Cardiac muscle cell (in vitro differentiated cells and primary cell): ENCODE measurements around the gene PHF2. TPM values are rescaled to one million over a fixed set of nuclear protein-coding genes. Genes with fewer than 3 reads are reported as not detected.

Experiments
- DNase-seq, 2 donors: peaks; one replicate each; pipeline versions ENCODE4 v3.0.0 to v3.0.0-alpha.2; 2010 to 2017; ENCODE audit warnings: low read depth in 1 of 2, low spot score in 1 of 2
- H3K27ac ChIP-seq: fragments of 200-600 bp; sonication (generic); 2 replicates; pipeline ENCODE4 v1.5.1; 2016
- H3K27me3 ChIP-seq: fragments of 200-600 bp; sonication (generic); 2 replicates; pipeline ENCODE4 v1.6.0; 2016; ENCODE audit warnings: control low read depth
- H3K36me3 ChIP-seq: fragments of 200-600 bp; sonication (generic); 2 replicates; pipeline ENCODE4 v1.5.1; 2016; ENCODE audit warnings: control low read depth
- H3K4me1 ChIP-seq: fragments of 200-600 bp; sonication (generic); 2 replicates; pipeline ENCODE4 v1.8.1; 2017; ENCODE audit warnings: low read depth, mild to moderate bottlenecking, mixed run types
- H3K4me3 ChIP-seq: fragments of 200-600 bp; sonication (generic); 2 replicates; pipeline ENCODE4 v1.5.1; 2016; ENCODE audit warnings: mild to moderate bottlenecking
- H3K9me3 ChIP-seq: fragments of 200-600 bp; sonication (generic); 2 replicates; pipeline ENCODE4 v1.5.1; 2017; ENCODE audit warnings: low read depth, mild to moderate bottlenecking, control low read depth
- CTCF ChIP-seq: IDR thresholded peaks from 2 replicates; pipeline ENCODE4 v1.5.1; 2012; ENCODE audit warnings: low read depth, mild to moderate bottlenecking, low read length
- polyA plus RNA-seq: library from polyadenylated mRNA; unstranded; fragments of >200 nt; fragmentation: Nextera tagmentation; extraction: Ambion mirVana; gene quantifications from 2 replicates; pipeline ENCODE4 v1.2.1, GENCODE V29; 2016
- total RNA-seq: library from RNA; depleted of rRNA; stranded (reverse); fragments of >200 nt; gene quantifications from 2 replicates; pipeline ENCODE4 v1.2.3, GENCODE V29; 2016

Gene PHF2
- total and polyA plus RNA-seq, 2 experiments from 2014 or later: 14.1 to 33.7 TPM

- no peaks in the 10 kb centered on the region for H3K4me1 ChIP-seq
These were observed 27.5 kb downstream of the PHF2 start for GRCh38 chr9:93603906-93604326.

GRCh38 chr9:93606187-93606586 lies 29.8 kb downstream of the PHF2 start:
- Histone ChIP-seq H3K36me3 (no peaks in the 10 kb centered on the region), H3K27me3 (no peaks in the 10 kb centered on the region), H3K4me3 (no peak overlapping the region), H3K27ac (no peak overlapping the region), H3K9me3 (no peaks in the 10 kb centered on the region), H3K4me1 (no peaks in the 10 kb centered on the region)
- DNase-seq: no peak
- no peak for TF ChIP-seq CTCF

More at GRCh38 chr9:93603906-93604326, 27.5 kb downstream of the PHF2 start:
- Histone ChIP-seq H3K36me3 (no peaks in the 10 kb centered on the region), H3K27me3 (no peaks in the 10 kb centered on the region), H3K9me3 (no peaks in the 10 kb centered on the region), H3K27ac (no peak overlapping the region), H3K4me3 (no peak overlapping the region)
- no peak for TF ChIP-seq CTCF
- DNase-seq: no peak

GRCh38 chr9:93610206-93610605 lies 33.8 kb downstream of the PHF2 start:
- no peaks in the 10 kb centered on the region for H3K36me3 ChIP-seq
- DNase-seq: no peak
- TF ChIP-seq CTCF: no peak
- H3K4me1 ChIP-seq: no peaks in the 10 kb centered on the region
- H3K4me3 ChIP-seq: no peak overlapping the region
- no peaks in the 10 kb centered on the region for H3K9me3 ChIP-seq
- H3K27me3 ChIP-seq: no peaks in the 10 kb centered on the region
- H3K27ac ChIP-seq: no peak overlapping the region

GRCh38 chr9:93612052-93612795 lies 35.8 kb downstream of the PHF2 start:
- H3K36me3 ChIP-seq: no peaks in the 10 kb centered on the region
- TF ChIP-seq CTCF: no peak
- no peaks in the 10 kb centered on the region for H3K4me1 ChIP-seq
- DNase-seq: no peak
- H3K9me3 ChIP-seq: no peaks in the 10 kb centered on the region
- no peak overlapping the region for H3K27ac ChIP-seq
- no peaks in the 10 kb centered on the region for H3K27me3 ChIP-seq
- no peak overlapping the region for H3K4me3 ChIP-seq

- H3K36me3 ChIP-seq: no peaks in the 10 kb centered on the region
- no peak for DNase-seq
- H3K4me3 ChIP-seq: no peak overlapping the region
- no peak overlapping the region for H3K27ac ChIP-seq
- H3K9me3 ChIP-seq: no peaks in the 10 kb centered on the region
- TF ChIP-seq CTCF: no peak
- H3K4me1 ChIP-seq: no peaks in the 10 kb centered on the region
- H3K27me3 ChIP-seq: no peaks in the 10 kb centered on the region
These were observed 36.4 kb downstream of the PHF2 start for GRCh38 chr9:93612796-93613154.
